Neural cell (in vitro differentiated cells): ENCODE data around the gene EGFL7. TPM values are rescaled to one million over a fixed set of nuclear protein-coding genes. Genes with fewer than 3 reads are reported as not detected.

Experiments used
- H2AFZ ChIP-seq: fragments of 200-600, 300-800 bp; sonication (generic), shearing (Covaris generic); 2 replicates; pipeline ENCODE4 v1.6.0; 2014; ENCODE audit warnings: low read depth, mild to moderate bottlenecking, antibody characterized with exemption, low read length, moderate library complexity
- H3F3A ChIP-seq: fragments of 200-600 bp; shearing (Covaris generic); 2 replicates; pipeline ENCODE4 v1.6.1; 2016; ENCODE audit warnings: mild to moderate bottlenecking, moderate library complexity, mixed read lengths, antibody characterized with exemption, low read length; ENCODE audit not compliant: insufficient read depth, poor library complexity, severe bottlenecking
- H3K27ac ChIP-seq: fragments of 200-600, 300-800 bp; sonication (generic), shearing (Covaris generic); 2 replicates; pipeline ENCODE4 v1.5.1; 2014; ENCODE audit warnings: mild to moderate bottlenecking, low read length, moderate library complexity
- H3K27me3 ChIP-seq: fragments of 300-800, 200-600 bp; sonication (generic), shearing (Covaris generic); 2 replicates; pipeline ENCODE4 v1.6.0; 2014; ENCODE audit warnings: mild to moderate bottlenecking, low read depth, low read length, moderate library complexity; ENCODE audit not compliant: insufficient read depth
- H3K36me3 ChIP-seq: fragments of 300-800, 200-600 bp; sonication (generic), shearing (Covaris generic); 2 replicates; pipeline ENCODE4 v1.5.1; 2014; ENCODE audit warnings: mild to moderate bottlenecking, antibody characterized with exemption, low read length, moderate library complexity; ENCODE audit not compliant: insufficient read depth
- H3K4me2 ChIP-seq: fragments of 300-800, 200-600 bp; sonication (generic), shearing (Covaris generic); 2 replicates; pipeline ENCODE4 v1.6.0; 2014; ENCODE audit warnings: mild to moderate bottlenecking, low read length
- H3K4me3 ChIP-seq: fragments of 300-800, 200-600 bp; sonication (generic), shearing (Covaris generic); 2 replicates; pipeline ENCODE4 v1.5.1; 2014; ENCODE audit warnings: mild to moderate bottlenecking, low read length, moderate library complexity
- H3K79me2 ChIP-seq: fragments of 200-600 bp; shearing (Covaris generic); replicated peaks from 2 replicates; pipeline ENCODE4 v1.6.0; 2014; ENCODE audit warnings: mild to moderate bottlenecking, low read length, moderate library complexity; ENCODE audit not compliant: insufficient read depth
- H3K9ac ChIP-seq: fragments of 300-800, 200-600 bp; sonication (generic), shearing (Covaris generic); 2 replicates; pipeline ENCODE4 v1.6.1; 2016; ENCODE audit warnings: mild to moderate bottlenecking, low read length, mixed read lengths
- H3K9me2 ChIP-seq: fragments of 200-600 bp; shearing (Covaris generic); 2 replicates; pipeline ENCODE4 v1.6.1; 2016; ENCODE audit warnings: mild to moderate bottlenecking, low read length, mixed read lengths; ENCODE audit not compliant: insufficient read depth
- H3K9me3 ChIP-seq: fragments of 200-600, 300-800 bp; sonication (generic), shearing (Covaris generic); 2 replicates; pipeline ENCODE4 v1.6.1; 2016; ENCODE audit warnings: mild to moderate bottlenecking, mixed run types, low read length, moderate library complexity, mixed read lengths
- H4K20me1 ChIP-seq: fragments of 200-600 bp; shearing (Covaris generic); 2 replicates; pipeline ENCODE4 v1.6.1; 2016; ENCODE audit warnings: mild to moderate bottlenecking, mixed run types; ENCODE audit not compliant: insufficient read depth
- CTCF ChIP-seq: fragments of 450-650 bp; IDR thresholded peaks from 2 replicates; pipeline ENCODE4 v1.5.1; 2014; ENCODE audit warnings: antibody characterized with exemption, mild to moderate bottlenecking, moderate library complexity; ENCODE audit not compliant: poor library complexity, severe bottlenecking
- EP300 ChIP-seq: fragments of 450-650 bp; conservative IDR thresholded peaks from 2 replicates; pipeline ENCODE4 v1.6.1; 2014; ENCODE audit warnings: antibody characterized with exemption, mild to moderate bottlenecking, moderate library complexity; ENCODE audit not compliant: poor library complexity, severe bottlenecking
- EZH2 ChIP-seq: fragments of 200-600, 300-800 bp; shearing (Covaris generic), sonication (generic); IDR thresholded peaks from 2 replicates; pipeline ENCODE4 v1.6.1; 2014; ENCODE audit warnings: antibody characterized with exemption, low read length, borderline replicate concordance, mild to moderate bottlenecking; ENCODE audit not compliant: insufficient read depth, poor library complexity, severe bottlenecking
- MXI1 ChIP-seq: fragments of 450-650 bp; conservative IDR thresholded peaks from 2 replicates; pipeline ENCODE4 v1.6.1; 2014; ENCODE audit warnings: antibody characterized with exemption, mild to moderate bottlenecking; ENCODE audit not compliant: poor library complexity, severe bottlenecking
- POLR2AphosphoS5 ChIP-seq: IDR thresholded peaks from 2 replicates; pipeline ENCODE4 v1.6.1; 2012
- RAD21 ChIP-seq: fragments of 450-650 bp; conservative IDR thresholded peaks from 2 replicates; pipeline ENCODE4 v1.6.1; 2014; ENCODE audit warnings: antibody characterized with exemption, mild to moderate bottlenecking, moderate library complexity
- REST ChIP-seq: IDR thresholded peaks from 2 replicates; pipeline ENCODE4 v1.6.1; 2012; ENCODE audit warnings: borderline replicate concordance
- SMC3 ChIP-seq: fragments of 450-650 bp; conservative IDR thresholded peaks from 2 replicates; pipeline ENCODE4 v1.6.1; 2014; ENCODE audit warnings: antibody characterized with exemption, mild to moderate bottlenecking, moderate library complexity; ENCODE audit not compliant: poor library complexity
- TAF1 ChIP-seq: IDR thresholded peaks from 2 replicates; pipeline ENCODE4 v1.6.1; 2012; ENCODE audit warnings: low read depth
- polyA plus RNA-seq: library from polyadenylated mRNA; depleted of rRNA; stranded (reverse); fragments of >200 nt; gene quantifications from 2 replicates; pipeline ENCODE4 v1.2.3, GENCODE V29; 2014

Gene EGFL7
- polyA plus RNA-seq, 1 donor from 2014 or later, result 12.5 TPM

GRCh38 chr9:136623016-136623841, 39.5 kb upstream of the EGFL7 start:
- no peak overlapping the region for H3K4me3 ChIP-seq
- no peaks in the 10 kb centered on the region for H3K27me3 ChIP-seq
- no peaks in the 10 kb centered on the region for H3K9me3 ChIP-seq
- no peak overlapping the region for H3K9ac ChIP-seq
- no peaks in the 10 kb centered on the region for H3K79me2 ChIP-seq
- H2AFZ ChIP-seq, result no peak overlapping the region
- no peak overlapping the region for H3K27ac ChIP-seq
- H3K36me3 ChIP-seq, result no peaks in the 10 kb centered on the region
- H3F3A ChIP-seq, result no peaks in the 10 kb centered on the region
- no peaks in the 10 kb centered on the region for H4K20me1 ChIP-seq
- no peak overlapping the region for H3K4me2 ChIP-seq
- no peaks in the 10 kb centered on the region for H3K9me2 ChIP-seq
- TF ChIP-seq EP300, result no peak
- no peak for TF ChIP-seq RAD21
- TF ChIP-seq MXI1, result no peak
- TF ChIP-seq TAF1, result no peak
- TF ChIP-seq EZH2, result no peak
- no peak for TF ChIP-seq REST
- TF ChIP-seq SMC3, result no peak
- TF ChIP-seq CTCF, result no peak
- TF ChIP-seq POLR2AphosphoS5, result no peak

- TF ChIP-seq CTCF (no peak), EP300 (no peak), RAD21 (no peak), MXI1 (no peak), EZH2 (no peak), REST (no peak), SMC3 (no peak), POLR2AphosphoS5 (no peak), TAF1 (no peak)
- no peaks in the 10 kb centered on the region for H3K36me3 ChIP-seq
- no peaks in the 10 kb centered on the region for H3K27me3 ChIP-seq
- no peaks in the 10 kb centered on the region for H3F3A ChIP-seq
- no peaks in the 10 kb centered on the region for H4K20me1 ChIP-seq
- H3K4me2 ChIP-seq, result no peak overlapping the region
- no peak overlapping the region for H3K4me3 ChIP-seq
- H3K9me3 ChIP-seq, result no peaks in the 10 kb centered on the region
- no peak overlapping the region for H2AFZ ChIP-seq
- no peaks in the 10 kb centered on the region for H3K9me2 ChIP-seq
- no peaks in the 10 kb centered on the region for H3K79me2 ChIP-seq
- no peak overlapping the region for H3K27ac ChIP-seq
- H3K9ac ChIP-seq, result no peak overlapping the region
These were observed 38.9 kb upstream of the EGFL7 start for GRCh38 chr9:136623842-136624183.
